Erythroblast (primary cell): ENCODE results near the gene OPRD1.

Experiments
- GATA1 ChIP-seq: IDR thresholded peaks from 2 replicates; pipeline ENCODE4 v1.6.1; 2011; ENCODE audit warnings: low read depth, mild to moderate bottlenecking, control low read depth, low read length, moderate library complexity
- POLR2A ChIP-seq: IDR thresholded peaks from 2 replicates; pipeline ENCODE4 v1.6.1; 2011; ENCODE audit warnings: mild to moderate bottlenecking, low read length

GRCh38 chr1:28804071-28804470 lies 7.9 kb upstream of the OPRD1 start:
- no peak for TF ChIP-seq POLR2A
- TF ChIP-seq GATA1 = no peak
